ENCODE measurements around the gene CFAP97D2.

DNA sequence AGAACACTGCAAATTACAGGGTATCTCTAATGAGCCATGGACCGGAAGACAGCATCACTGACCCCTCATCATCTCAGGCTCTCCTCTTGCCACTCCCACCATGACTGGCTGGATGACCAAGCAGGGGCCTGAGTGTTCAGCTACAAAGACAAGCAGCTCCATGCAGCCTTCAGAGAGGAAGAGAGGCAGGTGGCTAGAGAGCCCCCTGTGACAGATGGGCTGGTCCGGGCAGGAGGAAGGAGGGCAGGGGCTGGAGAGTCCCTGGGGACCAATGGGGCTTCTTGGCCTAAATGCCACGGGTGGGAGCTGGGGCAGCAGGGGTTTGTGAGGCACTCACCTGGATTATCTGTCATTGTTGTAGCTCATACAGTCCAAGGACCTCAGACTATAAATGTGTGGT lies 33.8 kb upstream of the CFAP97D2 start:
- TF ChIP-seq ZBTB7A (IDR thresholded peaks at IDR 0.05; ENCODE audit: low read depth) (no peak), TAF1 (IDR thresholded peaks at IDR 0.05; ENCODE audit: low read depth) (no peak)

Data from Ishikawa (cell line).